ENCODE data around the gene PPP1R13B.
A peak's percentile ranks its signal among the peaks of the same experiment; 100 is the strongest.

PPP1R13B gene

DNA sequence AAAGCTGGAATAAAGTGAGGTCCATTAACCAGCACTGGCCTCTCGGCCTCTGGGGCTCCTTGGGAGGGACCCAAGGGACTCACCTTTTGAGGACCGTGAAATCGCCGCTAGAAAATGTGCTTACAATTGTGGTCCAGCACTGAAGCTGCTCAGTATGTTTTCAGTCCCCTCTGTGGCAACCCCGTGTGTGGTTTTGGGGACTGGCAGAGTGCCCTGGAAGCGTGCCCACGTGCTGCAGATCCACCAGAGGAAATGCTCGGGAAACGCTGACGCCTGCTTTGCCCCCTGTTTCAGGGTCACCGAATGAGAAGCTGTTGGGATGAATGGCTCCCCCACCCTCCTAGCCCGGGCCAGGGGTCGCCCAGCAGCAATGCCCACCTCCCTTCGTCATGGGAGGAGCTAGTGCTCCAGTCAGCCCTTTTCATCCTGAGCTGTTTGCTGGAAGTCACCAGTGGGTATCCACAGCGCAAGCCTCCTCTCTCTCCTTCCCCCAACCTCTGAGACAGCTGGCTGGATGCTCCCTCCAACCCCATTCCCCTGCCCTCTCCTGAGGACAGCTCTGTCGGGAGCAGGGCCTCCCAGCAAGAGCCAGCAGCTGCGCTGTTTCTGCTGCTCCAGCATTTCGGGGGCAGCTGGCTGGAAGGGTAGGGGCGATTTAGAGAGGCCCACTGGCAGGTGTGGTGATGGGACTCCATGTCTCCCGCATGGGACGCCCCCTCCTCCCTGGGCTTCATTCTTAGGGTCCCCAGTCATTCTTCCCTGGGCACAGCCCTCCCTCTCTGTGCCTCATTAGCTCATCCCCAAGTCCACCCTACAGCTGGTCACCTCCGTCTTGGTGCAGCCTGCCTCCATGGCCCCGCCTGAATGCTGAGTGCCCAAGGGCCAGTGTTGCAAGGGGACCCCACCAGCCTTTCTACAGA, 33.2 kb upstream of the PPP1R13B start:
- DNase-seq: peak; percentile 69

DNA sequence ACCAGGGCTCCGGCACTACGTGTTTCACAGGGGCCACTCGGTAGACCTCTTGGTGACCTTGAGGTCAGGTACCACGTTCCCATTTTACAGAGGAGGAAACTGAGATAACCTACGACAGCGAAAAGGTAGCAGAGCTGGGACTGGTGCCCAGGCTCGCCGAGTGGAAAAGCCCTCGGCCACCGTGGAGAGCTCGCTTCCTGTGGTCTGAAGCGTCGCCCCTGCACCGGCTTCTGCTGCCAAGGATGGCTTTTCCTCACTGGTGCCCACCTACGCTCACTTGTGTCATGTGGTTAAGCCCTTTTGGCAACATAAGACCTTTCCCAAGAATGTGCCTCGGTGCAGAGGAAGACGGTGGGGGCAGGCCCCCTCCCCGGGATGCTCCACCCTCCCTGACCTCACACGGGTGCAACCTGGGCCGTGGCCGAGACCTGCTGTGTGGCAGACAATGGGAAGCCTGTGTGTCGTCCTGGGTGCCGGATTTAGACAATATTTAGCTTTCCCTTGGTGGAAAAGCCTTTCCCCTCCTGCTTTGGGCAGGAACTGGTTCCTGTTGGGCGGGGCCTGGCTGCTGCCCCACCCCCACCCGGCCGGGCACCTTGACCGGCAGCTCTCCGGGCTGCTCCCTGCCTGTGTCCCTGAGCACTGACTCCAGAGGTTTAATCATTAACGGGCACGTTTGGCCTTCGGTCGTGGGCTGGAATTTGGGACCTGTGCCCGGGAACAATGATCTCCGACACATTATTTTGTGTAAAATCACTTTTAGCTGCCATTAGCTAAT, 32.4 kb upstream of the PPP1R13B start:
- DNase-seq: no peak

DNA sequence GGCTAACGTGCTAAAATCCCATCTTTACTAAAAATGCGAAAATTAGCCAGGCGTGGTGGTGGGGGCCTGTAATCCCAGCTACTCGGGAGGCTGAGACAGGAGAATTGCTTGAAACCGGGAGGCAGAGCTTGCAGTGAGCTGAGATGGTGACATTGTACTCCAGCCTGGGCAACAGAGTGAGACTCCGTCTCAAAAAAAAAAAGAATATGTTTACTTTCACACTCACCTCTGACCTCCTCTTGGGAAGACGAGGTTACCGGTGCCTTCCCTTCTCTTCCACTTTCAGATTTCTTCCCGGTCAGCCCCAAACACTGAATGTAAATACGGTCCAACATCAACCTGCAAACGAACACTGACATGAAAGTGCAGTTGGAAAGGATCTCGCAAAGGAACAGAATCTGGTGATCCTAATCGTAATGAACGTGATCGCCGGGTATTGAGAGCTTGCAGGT, 31.8 kb upstream of the PPP1R13B start:
- no peak for DNase-seq

GRCh38 chr14:103878180-103878579, 30.8 kb upstream of the PPP1R13B start:
- no peak for DNase-seq

DNA sequence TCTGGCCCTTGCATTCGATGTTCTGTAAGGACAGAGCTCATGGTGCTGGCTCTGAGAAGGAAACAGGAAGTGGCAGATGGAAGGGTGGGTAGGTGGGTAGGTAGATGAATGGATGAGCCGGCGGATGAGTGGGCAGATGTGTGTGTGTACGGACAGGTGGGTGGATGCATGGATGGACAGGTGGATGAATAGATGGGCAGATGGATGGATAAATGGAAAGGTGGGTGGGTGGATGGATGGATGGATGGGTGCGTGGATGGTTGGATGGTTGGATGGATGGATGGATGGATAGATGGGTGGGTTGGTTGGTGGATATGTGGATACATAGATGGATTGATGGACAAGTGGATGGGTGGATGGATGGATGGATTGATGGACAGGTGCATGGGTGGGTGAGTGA, 27.6 kb upstream of the PPP1R13B start:
- DNase-seq: no peak

DNA sequence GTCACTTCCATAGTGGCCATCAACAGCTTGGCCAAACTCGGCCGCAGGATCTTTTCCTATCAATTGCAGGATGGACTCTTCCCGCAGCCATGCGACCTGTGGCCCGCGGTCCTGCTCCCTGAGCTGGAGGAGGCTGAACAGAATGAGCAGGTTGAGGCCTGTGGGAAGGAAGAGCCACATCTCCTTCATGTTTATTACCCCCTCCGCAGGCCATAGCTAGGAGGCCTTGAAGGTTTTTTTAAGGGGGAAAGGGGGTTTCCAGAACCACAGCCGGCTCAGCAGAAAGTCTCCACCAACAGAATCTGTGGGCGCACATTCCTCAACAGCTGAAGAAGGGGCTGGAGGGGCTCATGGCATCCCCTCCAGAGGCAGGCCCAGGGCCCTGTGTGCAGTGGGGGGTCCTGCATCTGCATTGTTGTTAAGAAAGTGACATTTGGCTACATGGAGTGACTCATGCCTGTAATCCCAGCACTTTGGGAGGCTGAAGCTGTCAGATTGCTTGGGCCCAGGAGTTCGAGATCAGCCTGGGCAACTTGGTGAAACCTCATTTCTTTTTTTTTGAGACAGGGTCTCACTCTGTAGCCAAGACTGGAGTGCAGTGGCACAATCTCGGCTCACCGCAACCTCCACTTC, 25.2 kb upstream of the PPP1R13B start:
- DNase-seq: no peak

- DNase-seq: peak; percentile 60
These were observed 24.5 kb upstream of the PPP1R13B start for GRCh38 chr14:103871596-103872480.

DNA sequence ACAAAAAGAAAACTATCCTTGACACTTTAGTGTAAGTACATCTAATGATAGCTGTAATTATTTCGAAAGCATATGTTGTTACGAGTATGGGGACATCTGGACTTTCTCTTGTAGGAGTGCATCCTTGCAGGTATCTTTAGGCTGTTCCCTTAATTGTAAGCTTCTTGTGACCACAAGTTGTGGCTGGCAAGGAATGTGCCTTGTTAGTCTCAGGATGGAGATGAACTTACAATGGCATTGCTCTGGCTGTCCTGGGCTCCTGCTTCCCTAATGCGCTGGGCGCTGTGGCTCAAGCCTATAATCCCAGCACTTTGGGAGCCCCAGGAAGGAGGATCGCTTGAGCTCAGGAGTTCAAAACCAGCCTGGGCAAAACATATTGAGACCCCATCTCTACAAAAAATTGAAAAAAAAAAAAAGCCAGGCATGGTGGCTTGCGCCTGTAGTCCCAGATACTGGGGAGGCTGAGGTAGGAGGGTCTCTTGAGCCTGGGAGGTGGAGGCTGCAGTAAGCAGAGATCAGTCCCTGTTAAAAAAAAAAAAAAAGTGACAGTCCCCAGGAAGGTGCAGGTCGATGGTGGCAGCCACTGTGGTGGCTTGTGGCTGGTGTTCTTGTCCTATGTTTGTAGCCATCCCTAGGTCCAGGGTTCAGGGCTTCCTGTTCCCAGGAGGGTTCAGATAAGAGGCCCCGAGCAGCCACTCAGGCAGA, 23.7 kb upstream of the PPP1R13B start:
- DNase-seq: no peak

DNA sequence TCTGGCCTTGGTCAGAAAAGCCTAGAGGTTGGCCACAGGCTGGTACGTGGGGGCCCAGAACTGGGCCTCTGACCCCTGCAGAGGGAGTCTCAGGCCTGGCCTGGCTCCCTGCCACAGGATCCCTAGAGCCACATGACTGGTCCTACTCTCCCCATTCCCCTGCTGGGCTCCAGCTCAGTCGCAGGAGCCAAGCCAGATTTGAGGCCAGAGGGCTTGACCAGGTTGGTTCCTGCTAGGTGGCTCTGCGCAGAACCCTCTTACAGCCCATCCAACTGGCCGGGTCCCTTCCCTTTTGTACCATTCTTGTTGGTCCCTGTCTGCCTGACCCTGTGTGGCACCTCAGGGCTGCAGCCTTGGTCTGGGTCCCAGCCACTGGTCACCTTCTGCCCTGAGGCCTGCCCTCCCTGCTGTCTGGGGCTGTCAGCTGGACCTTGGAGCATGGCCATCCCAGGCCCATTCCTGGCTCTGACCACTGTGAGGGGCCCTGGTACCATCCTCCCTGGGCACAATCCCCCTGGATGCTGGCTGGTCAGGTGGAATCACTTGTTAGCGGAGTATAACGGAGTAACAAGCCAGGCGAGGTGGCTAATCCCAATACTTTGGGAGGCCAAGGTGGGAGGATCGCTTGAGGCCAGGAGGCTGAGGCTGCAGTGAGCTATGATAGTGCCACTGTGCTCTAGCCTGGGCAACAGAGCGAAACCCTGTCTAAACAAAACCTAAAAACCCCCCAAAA, 22.9 kb upstream of the PPP1R13B start:
- no peak for DNase-seq

- no peak for DNase-seq
These were observed 22.2 kb upstream of the PPP1R13B start for GRCh38 chr14:103869406-103870143.

- no peak for DNase-seq
These were observed 21.0 kb upstream of the PPP1R13B start for GRCh38 chr14:103868242-103868897.

GRCh38 chr14:103867523-103867953, 20.2 kb upstream of the PPP1R13B start:
- DNase-seq: no peak

DNA sequence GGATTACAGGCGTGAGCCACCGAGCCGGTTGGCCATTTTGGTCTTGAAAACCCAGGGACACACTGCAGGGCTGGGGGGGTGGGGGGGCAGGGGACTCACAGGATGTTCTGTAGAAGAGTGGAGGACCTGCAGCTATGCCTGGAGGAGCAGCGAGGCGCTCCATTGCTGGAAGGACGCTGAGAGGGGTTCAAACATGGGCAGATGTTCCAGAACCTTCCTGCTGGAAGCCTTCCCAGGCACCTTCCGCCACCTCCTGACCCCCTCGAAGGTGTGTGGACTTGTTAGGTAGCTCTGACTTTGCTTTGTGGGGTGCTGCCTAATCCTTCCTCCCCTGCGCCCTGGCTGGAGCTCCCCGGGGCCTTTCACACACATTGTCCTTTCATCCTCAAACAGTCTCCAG, 19.6 kb upstream of the PPP1R13B start:
- no peak for DNase-seq

- no peak for DNase-seq
These were observed 15.9 kb upstream of the PPP1R13B start for GRCh38 chr14:103863245-103863644.

- no peak for DNase-seq
These were observed 15.0 kb upstream of the PPP1R13B start for GRCh38 chr14:103862393-103862782.

GRCh38 chr14:103861413-103862392, 14.3 kb upstream of the PPP1R13B start:
- no peak for DNase-seq

GRCh38 chr14:103859416-103860202, 12.2 kb upstream of the PPP1R13B start:
- DNase-seq: no peak

Data from retina (tissue), 1 donor.